Adrenal gland (tissue), 12 donors: Measurements from ENCODE around the gene PIAS2. TPM values are rescaled to one million over a fixed set of nuclear protein-coding genes. Genes with fewer than 3 reads are reported as not detected.
"Not testable (repeated sequence)": the region's sequence is repeated elsewhere in the genome, so short reads cannot be mapped to it uniquely, and the experiment has no call there.

Source experiments
- DNase-seq, 7 donors: peaks; one replicate each; pipeline ENCODE4 v3.0.0-alpha.2; 2019 to 2020
- H3K27ac ChIP-seq, 5 donors: fragments of 200-600 bp; sonication (generic) in 4 of 5; 1 replicate in 3 of 5; 2 replicates in 2 of 5; pipeline versions ENCODE4 v1.5.1 to v1.8.0; 2016 to 2020; ENCODE audit warnings: mild to moderate bottlenecking in 1 of 5
- H3K27me3 ChIP-seq: fragments of 200-600 bp; 2 replicates; pipeline ENCODE4 v1.8.0; 2021
- H3K36me3 ChIP-seq, 2 donors: fragments of 200-600 bp; replicated peaks in 1 of 2; 1 replicate in 1 of 2; 2 replicates in 1 of 2; pipeline versions ENCODE4 v1.5.1 to v1.8.0; 2018 to 2022
- H3K4me1 ChIP-seq, 2 donors: fragments of 200-600 bp; replicated peaks in 1 of 2; 1 replicate in 1 of 2; 2 replicates in 1 of 2; pipeline versions ENCODE4 v1.5.1 to v1.8.0; 2018 to 2021
- H3K4me3 ChIP-seq, 4 donors: fragments of 200-600 bp; sonication (generic) in 3 of 4; one replicate each; pipeline ENCODE4 v1.5.1; 2016 to 2018
- H3K9me3 ChIP-seq, 3 donors: fragments of 200-600 bp; sonication (generic) in 1 of 3; replicated peaks in 1 of 3; 1 replicate in 2 of 3; 2 replicates in 1 of 3; pipeline versions ENCODE4 v1.5.1 to v1.8.0; 2016 to 2021
- CTCF ChIP-seq, 6 experiments: fragments of 450-650 bp in 4 of 6; fragments of 200-600 bp in 2 of 6; sonication (generic) in 1 of 6; IDR thresholded peaks; 1 replicate in 5 of 6; 2 replicates in 1 of 6; pipeline versions ENCODE4 v1.5.1 to v1.8.0; 2016 to 2021; ENCODE audit warnings: antibody characterized with exemption in 6 of 6, mild to moderate bottlenecking in 2 of 6, moderate library complexity in 1 of 6
- POLR2A ChIP-seq, 2 donors: fragments of 450-650 bp; IDR thresholded peaks; one replicate each; pipeline ENCODE4 v1.6.1; 2017; ENCODE audit warnings: antibody characterized with exemption in 2 of 2, mild to moderate bottlenecking in 2 of 2, moderate library complexity in 1 of 2
- WGBS, 4 donors: extraction: QIAGEN DNeasy Blood & Tissue Kit in 2 of 4; methylation state at CpG; one replicate each; pipeline versions ENCODE4 v1.1.5 to v1.1.7; 2013 to 2017; 5-methylcytosine and 5-hydroxymethylcytosine counted together
- intact Hi-C, 2 donors: fragments of 100-400 bp; cut with DNase I; formaldehyde crosslinking; loops; one replicate each; pipeline versions ENCODE4 v1.14.1 to v1.15.0; 2022 to 2023
- polyA plus RNA-seq, 3 donors: library from polyadenylated mRNA; stranded (reverse); fragments of 200-250 nt in 2 of 3; fragments of 350-450 nt in 1 of 3; fragmentation: Illumina TruSeq in 1 of 3; extraction: RNeasy Lipid Tissue Mini Kit (QIAGEN cat#74804) in 1 of 3; gene quantifications; one replicate each; pipeline ENCODE4 v1.2.3, GENCODE V29; 2013 to 2014
- total RNA-seq, 9 donors: library from RNA; depleted of rRNA in 4 of 9; stranded (reverse); fragments of >200 nt in 4 of 9; fragments of 120-200 nt in 1 of 9; fragmentation: NEBNext Ultra II Directional in 1 of 9; extraction: Animal tissue kit (Norgen Biotek cat#: 25700) in 1 of 9; gene quantifications; one replicate each; pipeline versions ENCODE4 v1.1.0 to v1.2.4, GENCODE V29; 2013 to 2023
- donor health status: healthy with polysubstance abuse.
- donor health status: Bipolar disorder and iron deficiency.
- donor health status: DM: yes; HTN: yes; CAD: no.
- donor health status: DM: no; HTN: no; CAD: no.
- donor health status: DM: no; HTN: no; CAD: no.
- donor health status: DM: yes; HTN: yes; CAD: no.

Gene PIAS2
- total and polyA plus RNA-seq, 12 donors: 4.7 to 52.9 (median 31.8) TPM

GRCh38 chr18:46833899-46834298 is 83.4 kb downstream of the PIAS2 start:
- no peak overlapping the region for H3K27ac ChIP-seq
- no peaks in the 10 kb centered on the region for H3K27me3 ChIP-seq
- WGBS, 4 donors: 98 to 100% (median 99%) methylated on average over 1 of the region's 1 CpG
- H3K9me3 ChIP-seq: no peaks in the 10 kb centered on the region
- peaks cover 0 to 12% of the 10 kb centered on the region in 2 donors for H3K36me3 ChIP-seq
- no peak for DNase-seq
- peaks cover 0 to 4% of the 10 kb centered on the region in 2 donors for H3K4me1 ChIP-seq
- intact Hi-C loops: no loop called here
- no peak overlapping the region for H3K4me3 ChIP-seq
- TF ChIP-seq CTCF (IDR thresholded peaks at IDR 0.05) (no peak), POLR2A (IDR thresholded peaks at IDR 0.05) (no peak)

GRCh38 chr18:46832849-46833248 is 84.5 kb downstream of the PIAS2 start:
- 93 to 100% (median 98%) methylated on average over 2 of the region's 2 CpGs for WGBS, 4 donors
- peaks cover 0 to 13% of the 10 kb centered on the region in 2 donors for H3K36me3 ChIP-seq

GRCh38 chr18:46832422-46832821 is 84.9 kb downstream of the PIAS2 start:
- not testable (repeated sequence) for H3K4me3 ChIP-seq
- WGBS, 4 donors: 93 to 100% (median 96%) methylated on average over 5 of the region's 5 CpGs

More at GRCh38 chr18:46832849-46833248, 84.5 kb downstream of the PIAS2 start:
- no peaks in the 10 kb centered on the region for H3K9me3 ChIP-seq
- no peak overlapping the region for H3K4me3 ChIP-seq
- H3K27me3 ChIP-seq: no peaks in the 10 kb centered on the region
- H3K4me1 ChIP-seq: peaks cover 0 to 4% of the 10 kb centered on the region in 2 donors
- H3K27ac ChIP-seq: no peak overlapping the region
- TF ChIP-seq CTCF (IDR thresholded peaks at IDR 0.05): no peak
- TF ChIP-seq POLR2A (IDR thresholded peaks at IDR 0.05): no peak
- intact Hi-C loops: no loop called here
- no peak for DNase-seq

GRCh38 chr18:46831434-46831833 is 85.9 kb downstream of the PIAS2 start:
- intact Hi-C loops: no loop called here
- Histone ChIP-seq H3K4me3 (no peak overlapping the region), H3K36me3 (peaks cover 0 to 26% of the 10 kb centered on the region in 2 donors), H3K27me3 (no peaks in the 10 kb centered on the region), H3K9me3 (no peaks in the 10 kb centered on the region), H3K27ac (no peak overlapping the region), H3K4me1 (peaks cover 0 to 4% of the 10 kb centered on the region in 2 donors)
- no peak for DNase-seq
- TF ChIP-seq POLR2A (IDR thresholded peaks at IDR 0.05) (no peak), CTCF (IDR thresholded peaks at IDR 0.05) (no peak)

More at GRCh38 chr18:46832422-46832821, 84.9 kb downstream of the PIAS2 start:
- H3K36me3 ChIP-seq: peaks cover 0 to 17% of the 10 kb centered on the region in 2 donors
- H3K4me1 ChIP-seq, intact Hi-C loops, H3K27me3 ChIP-seq, H3K9me3 ChIP-seq, H3K27ac ChIP-seq, DNase-seq: not testable (repeated sequence)

- H3K36me3 ChIP-seq: peaks cover 0 to 26% of the 10 kb centered on the region in 2 donors
- H3K9me3 ChIP-seq: no peaks in the 10 kb centered on the region
- peaks cover 0 to 4% of the 10 kb centered on the region in 2 donors for H3K4me1 ChIP-seq
- H3K27ac ChIP-seq: no peak overlapping the region
- intact Hi-C loops: no loop called here
- H3K4me3 ChIP-seq: no peak overlapping the region
- DNase-seq: no peak
- TF ChIP-seq POLR2A (IDR thresholded peaks at IDR 0.05) (no peak), CTCF (IDR thresholded peaks at IDR 0.05) (no peak)
- no peaks in the 10 kb centered on the region for H3K27me3 ChIP-seq
These were observed 86.7 kb downstream of the PIAS2 start for GRCh38 chr18:46830633-46831032.
